ENCODE results near the gene C1QTNF8.

DNA sequence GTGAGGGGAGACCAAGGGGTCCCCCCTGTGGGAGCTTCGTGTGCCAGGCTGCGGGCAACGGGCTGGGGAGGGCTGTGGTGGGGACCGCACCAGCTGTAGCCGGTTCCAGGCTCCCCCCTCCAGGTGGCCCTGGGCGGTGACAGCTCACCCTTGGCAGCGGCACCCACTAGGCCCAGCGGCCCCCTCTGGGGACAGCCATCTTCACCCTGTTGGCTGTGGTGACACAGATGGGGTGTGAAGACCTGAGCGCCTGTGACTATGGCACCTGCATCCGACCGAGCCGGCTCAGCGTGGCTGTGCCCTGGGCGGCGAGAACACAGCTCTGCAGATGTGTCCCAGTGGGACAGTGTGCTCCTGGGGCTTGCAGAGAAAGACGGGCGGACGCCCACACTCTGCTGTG is 1.1 kb upstream of the C1QTNF8 start:
- TF ChIP-seq, protein P1, sequence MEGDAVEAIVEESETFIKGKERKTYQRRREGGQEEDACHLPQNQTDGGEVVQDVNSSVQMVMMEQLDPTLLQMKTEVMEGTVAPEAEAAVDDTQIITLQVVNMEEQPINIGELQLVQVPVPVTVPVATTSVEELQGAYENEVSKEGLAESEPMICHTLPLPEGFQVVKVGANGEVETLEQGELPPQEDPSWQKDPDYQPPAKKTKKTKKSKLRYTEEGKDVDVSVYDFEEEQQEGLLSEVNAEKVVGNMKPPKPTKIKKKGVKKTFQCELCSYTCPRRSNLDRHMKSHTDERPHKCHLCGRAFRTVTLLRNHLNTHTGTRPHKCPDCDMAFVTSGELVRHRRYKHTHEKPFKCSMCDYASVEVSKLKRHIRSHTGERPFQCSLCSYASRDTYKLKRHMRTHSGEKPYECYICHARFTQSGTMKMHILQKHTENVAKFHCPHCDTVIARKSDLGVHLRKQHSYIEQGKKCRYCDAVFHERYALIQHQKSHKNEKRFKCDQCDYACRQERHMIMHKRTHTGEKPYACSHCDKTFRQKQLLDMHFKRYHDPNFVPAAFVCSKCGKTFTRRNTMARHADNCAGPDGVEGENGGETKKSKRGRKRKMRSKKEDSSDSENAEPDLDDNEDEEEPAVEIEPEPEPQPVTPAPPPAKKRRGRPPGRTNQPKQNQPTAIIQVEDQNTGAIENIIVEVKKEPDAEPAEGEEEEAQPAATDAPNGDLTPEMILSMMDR (IDR thresholded peaks at IDR 0.05; ENCODE audit: low read length), result no peak
- TF ChIP-seq EZH2 (IDR thresholded peaks at IDR 0.05; ENCODE audit: borderline replicate concordance, low read length), result no peak

All from OCI-LY1 (cell line).